Measurements from ENCODE around the gene SPATA24. TPM values are rescaled to one million over a fixed set of nuclear protein-coding genes. Genes with fewer than 3 reads are reported as not detected.

The SPATA24 gene
- total and polyA plus RNA-seq, 4 donors = 1.8 to 2.7 (median 2.5) TPM

DNA sequence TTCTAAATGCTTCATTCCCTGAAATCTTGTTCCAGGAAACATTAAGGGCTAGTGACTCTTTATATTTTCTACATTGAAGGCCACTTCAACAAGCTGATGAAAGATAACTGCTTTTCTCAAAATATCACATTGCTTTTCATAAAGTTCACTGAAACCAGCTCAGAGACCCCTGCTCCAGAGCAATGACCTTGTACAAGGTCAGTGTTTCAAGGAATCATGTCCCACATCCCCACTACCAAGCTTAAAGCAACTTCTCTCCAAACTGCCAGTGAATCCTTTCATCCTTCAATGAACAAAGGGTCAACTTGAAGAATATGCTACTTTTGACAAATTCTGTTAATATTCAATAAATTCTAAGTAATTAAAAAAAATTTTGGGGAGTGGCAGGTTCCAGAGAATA, 12.0 kb upstream of the SPATA24 start (continued):
- TF ChIP-seq HNF4G (IDR thresholded peaks at IDR 0.05) (no peak), EGR1 (IDR thresholded peaks at IDR 0.05; ENCODE audit: low read depth in 2 of 2) (no peak), RAD21 (IDR thresholded peaks at IDR 0.05) (no peak)

DNA sequence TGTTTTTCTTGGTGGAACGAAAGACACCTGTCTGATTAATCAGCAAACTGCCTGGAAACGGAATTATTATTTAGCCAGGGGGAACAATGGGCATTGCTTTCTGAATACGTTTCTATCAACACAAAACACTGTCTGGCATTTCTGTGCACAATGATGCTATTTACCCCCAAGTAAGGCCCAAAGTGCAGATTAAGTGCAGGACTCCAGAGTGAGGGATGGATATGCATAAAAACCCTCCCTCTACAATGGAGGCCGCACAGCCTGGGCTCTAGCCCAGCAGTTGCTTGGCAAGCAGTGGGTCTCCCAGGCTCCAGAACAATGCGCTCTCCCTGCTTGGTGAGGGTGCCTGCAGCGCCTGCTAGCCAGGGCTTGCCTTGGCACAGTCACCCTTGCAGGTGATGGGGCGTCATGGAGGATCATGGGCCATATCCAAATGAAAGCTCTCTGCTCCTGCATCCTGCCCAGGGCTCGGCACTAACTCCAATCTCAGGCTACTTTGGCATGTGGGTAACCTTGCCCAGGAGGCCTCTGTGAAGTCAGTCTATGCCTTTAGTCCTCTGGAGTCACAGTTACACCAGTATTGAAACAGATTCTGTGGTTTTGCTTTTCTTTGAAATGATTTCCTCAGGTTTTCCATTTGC, 11.5 kb upstream of the SPATA24 start:
- 85% methylated on average over 8 of the region's 8 CpGs for WGBS
- peaks cover 0 to 3% (median 0%) of the 10 kb centered on the region in 4 donors for H3K4me1 ChIP-seq (ENCODE audit: control insufficient read depth in 4 of 4, insufficient read depth in 4 of 4, low read length in 3 of 4)
- H3K27ac ChIP-seq (ENCODE audit: low read depth in 1 of 2, low read length in 2 of 2) = no peak overlapping the region
- no peaks in the 10 kb centered on the region for H3K36me3 ChIP-seq (ENCODE audit: control insufficient read depth in 4 of 4, insufficient read depth in 3 of 4, low read depth in 1 of 4, low read length in 3 of 4)
- H3K9me3 ChIP-seq (ENCODE audit: control insufficient read depth in 4 of 4, low read length in 3 of 4) = no peaks in the 10 kb centered on the region
- no peak for DNase-seq (ENCODE audit: low spot score)
- no peak overlapping the region for H3K4me3 ChIP-seq (ENCODE audit: low read depth in 1 of 3, low read length in 3 of 3)
- H3K9ac ChIP-seq (ENCODE audit: low read depth in 1 of 2, low read length in 2 of 2) = no peak overlapping the region
- TF ChIP-seq, protein P1, sequence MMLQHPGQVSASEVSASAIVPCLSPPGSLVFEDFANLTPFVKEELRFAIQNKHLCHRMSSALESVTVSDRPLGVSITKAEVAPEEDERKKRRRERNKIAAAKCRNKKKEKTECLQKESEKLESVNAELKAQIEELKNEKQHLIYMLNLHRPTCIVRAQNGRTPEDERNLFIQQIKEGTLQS (IDR thresholded peaks at IDR 0.05) = no peak
- no peak for TF ChIP-seq RAD21 (IDR thresholded peaks at IDR 0.05)
- no peaks in the 10 kb centered on the region for H3K27me3 ChIP-seq (ENCODE audit: control insufficient read depth in 4 of 4, insufficient read depth in 4 of 4, low read length in 3 of 4)

DNA sequence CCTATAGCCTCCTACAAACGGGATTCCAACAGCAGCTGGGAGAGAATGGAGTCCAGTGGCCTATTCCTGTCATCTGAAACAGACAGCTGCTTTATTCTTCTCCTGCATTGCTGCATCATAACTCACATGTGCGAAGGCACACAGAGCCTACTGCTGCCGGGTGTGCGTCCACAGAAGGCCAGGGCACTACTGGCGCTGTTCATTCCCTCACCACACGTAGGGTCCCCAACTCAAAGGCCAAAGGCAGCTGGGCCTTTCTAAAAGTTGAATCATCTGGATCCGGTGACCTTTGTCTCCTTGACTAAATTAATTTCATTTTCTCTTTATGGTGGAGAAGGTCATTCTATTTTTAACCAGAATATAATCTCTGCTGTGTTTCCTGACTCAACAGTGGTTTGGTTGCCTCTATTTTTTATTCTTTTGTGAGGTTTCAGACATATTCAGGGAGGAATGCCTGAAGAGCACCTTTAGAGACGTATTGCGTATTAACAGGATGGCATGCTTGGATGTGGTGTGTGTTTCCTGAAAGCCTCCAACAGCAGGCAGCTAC, 10.8 kb upstream of the SPATA24 start:
- TF ChIP-seq HNF4A (conservative IDR thresholded peaks at IDR 0.05) (no peak), NR2F2 (IDR thresholded peaks at IDR 0.05) (peak; percentile 78), RAD21 (IDR thresholded peaks at IDR 0.05) (no peak), RXRA (IDR thresholded peaks at IDR 0.05) (peak in 1 of 2 donors; percentile 36), JUND (IDR thresholded peaks at IDR 0.05) (no peak)
- TF ChIP-seq, protein P2, sequence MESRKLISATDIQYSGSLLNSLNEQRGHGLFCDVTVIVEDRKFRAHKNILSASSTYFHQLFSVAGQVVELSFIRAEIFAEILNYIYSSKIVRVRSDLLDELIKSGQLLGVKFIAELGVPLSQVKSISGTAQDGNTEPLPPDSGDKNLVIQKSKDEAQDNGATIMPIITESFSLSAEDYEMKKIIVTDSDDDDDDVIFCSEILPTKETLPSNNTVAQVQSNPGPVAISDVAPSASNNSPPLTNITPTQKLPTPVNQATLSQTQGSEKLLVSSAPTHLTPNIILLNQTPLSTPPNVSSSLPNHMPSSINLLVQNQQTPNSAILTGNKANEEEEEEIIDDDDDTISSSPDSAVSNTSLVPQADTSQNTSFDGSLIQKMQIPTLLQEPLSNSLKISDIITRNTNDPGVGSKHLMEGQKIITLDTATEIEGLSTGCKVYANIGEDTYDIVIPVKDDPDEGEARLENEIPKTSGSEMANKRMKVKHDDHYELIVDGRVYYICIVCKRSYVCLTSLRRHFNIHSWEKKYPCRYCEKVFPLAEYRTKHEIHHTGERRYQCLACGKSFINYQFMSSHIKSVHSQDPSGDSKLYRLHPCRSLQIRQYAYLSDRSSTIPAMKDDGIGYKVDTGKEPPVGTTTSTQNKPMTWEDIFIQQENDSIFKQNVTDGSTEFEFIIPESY (IDR thresholded peaks at IDR 0.05) = no peak
- Histone ChIP-seq H3K36me3 (ENCODE audit: control insufficient read depth in 4 of 4, insufficient read depth in 3 of 4, low read depth in 1 of 4, low read length in 3 of 4) (no peaks in the 10 kb centered on the region), H3K4me1 (ENCODE audit: control insufficient read depth in 4 of 4, insufficient read depth in 4 of 4, low read length in 3 of 4) (peaks cover 0 to 3% (median 0%) of the 10 kb centered on the region in 4 donors), H3K9me3 (ENCODE audit: control insufficient read depth in 4 of 4, low read length in 3 of 4) (no peaks in the 10 kb centered on the region), H3K27ac (ENCODE audit: low read depth in 1 of 2, low read length in 2 of 2) (peak overlapping the region in 1 of 2 donors; percentile 23), H3K4me3 (ENCODE audit: low read depth in 1 of 3, low read length in 3 of 3) (no peak overlapping the region), H3K27me3 (ENCODE audit: control insufficient read depth in 4 of 4, insufficient read depth in 4 of 4, low read length in 3 of 4) (no peaks in the 10 kb centered on the region), H3K9ac (ENCODE audit: low read depth in 1 of 2, low read length in 2 of 2) (no peak overlapping the region)
- DNase-seq (ENCODE audit: low spot score) = no peak
- 79% methylated on average over 9 of the region's 9 CpGs for WGBS

DNA sequence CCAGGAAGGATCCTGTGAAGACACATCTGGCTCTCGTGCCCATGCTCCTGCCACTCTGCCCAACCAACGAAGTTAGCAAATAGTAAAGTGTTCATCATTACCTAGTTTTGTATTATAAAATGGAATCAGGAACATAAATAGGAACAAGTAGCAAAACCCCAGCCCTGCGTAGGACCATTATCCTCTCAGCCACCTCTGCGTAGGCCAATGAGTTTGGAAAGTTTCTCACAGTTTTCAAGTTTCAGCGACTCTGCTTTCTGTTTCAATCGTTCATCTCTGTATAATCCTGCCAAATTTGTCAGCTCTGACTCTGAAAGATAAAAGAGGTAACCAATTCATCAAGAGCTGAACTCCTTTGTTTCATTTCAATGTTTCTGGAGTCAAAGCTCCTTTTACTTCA, 10.1 kb upstream of the SPATA24 start:
- H3K4me1 ChIP-seq (ENCODE audit: control insufficient read depth in 4 of 4, insufficient read depth in 4 of 4, low read length in 3 of 4) = peaks cover 0 to 3% (median 0%) of the 10 kb centered on the region in 4 donors
- no peak for DNase-seq (ENCODE audit: low spot score)
- no peaks in the 10 kb centered on the region for H3K27me3 ChIP-seq (ENCODE audit: control insufficient read depth in 4 of 4, insufficient read depth in 4 of 4, low read length in 3 of 4)
- no peaks in the 10 kb centered on the region for H3K9me3 ChIP-seq (ENCODE audit: control insufficient read depth in 4 of 4, low read length in 3 of 4)
- no peak overlapping the region for H3K27ac ChIP-seq (ENCODE audit: low read depth in 1 of 2, low read length in 2 of 2)
- 89% methylated on average over 6 of the region's 6 CpGs for WGBS
- H3K36me3 ChIP-seq (ENCODE audit: control insufficient read depth in 4 of 4, insufficient read depth in 3 of 4, low read depth in 1 of 4, low read length in 3 of 4) = no peaks in the 10 kb centered on the region
- H3K4me3 ChIP-seq (ENCODE audit: low read depth in 1 of 3, low read length in 3 of 3) = no peak overlapping the region
- H3K9ac ChIP-seq (ENCODE audit: low read depth in 1 of 2, low read length in 2 of 2) = no peak overlapping the region
- TF ChIP-seq HNF4G (IDR thresholded peaks at IDR 0.05) (no peak), FOXA2 (IDR thresholded peaks at IDR 0.05) (no peak), GABPA (IDR thresholded peaks at IDR 0.05 in 1 of 2, conservative IDR thresholded peaks at IDR 0.05 in 1 of 2) (no peak), SP1 (IDR thresholded peaks at IDR 0.05) (no peak), RAD21 (IDR thresholded peaks at IDR 0.05) (no peak), YY1 (IDR thresholded peaks at IDR 0.05) (no peak), EGR1 (IDR thresholded peaks at IDR 0.05; ENCODE audit: low read depth in 2 of 2) (no peak), RXRA (IDR thresholded peaks at IDR 0.05) (no peak)
- TF ChIP-seq, protein P2 (IDR thresholded peaks at IDR 0.05) = no peak
- TF ChIP-seq, protein P1 (IDR thresholded peaks at IDR 0.05) = no peak
- TF ChIP-seq, protein P3, sequence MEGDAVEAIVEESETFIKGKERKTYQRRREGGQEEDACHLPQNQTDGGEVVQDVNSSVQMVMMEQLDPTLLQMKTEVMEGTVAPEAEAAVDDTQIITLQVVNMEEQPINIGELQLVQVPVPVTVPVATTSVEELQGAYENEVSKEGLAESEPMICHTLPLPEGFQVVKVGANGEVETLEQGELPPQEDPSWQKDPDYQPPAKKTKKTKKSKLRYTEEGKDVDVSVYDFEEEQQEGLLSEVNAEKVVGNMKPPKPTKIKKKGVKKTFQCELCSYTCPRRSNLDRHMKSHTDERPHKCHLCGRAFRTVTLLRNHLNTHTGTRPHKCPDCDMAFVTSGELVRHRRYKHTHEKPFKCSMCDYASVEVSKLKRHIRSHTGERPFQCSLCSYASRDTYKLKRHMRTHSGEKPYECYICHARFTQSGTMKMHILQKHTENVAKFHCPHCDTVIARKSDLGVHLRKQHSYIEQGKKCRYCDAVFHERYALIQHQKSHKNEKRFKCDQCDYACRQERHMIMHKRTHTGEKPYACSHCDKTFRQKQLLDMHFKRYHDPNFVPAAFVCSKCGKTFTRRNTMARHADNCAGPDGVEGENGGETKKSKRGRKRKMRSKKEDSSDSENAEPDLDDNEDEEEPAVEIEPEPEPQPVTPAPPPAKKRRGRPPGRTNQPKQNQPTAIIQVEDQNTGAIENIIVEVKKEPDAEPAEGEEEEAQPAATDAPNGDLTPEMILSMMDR (IDR thresholded peaks at IDR 0.05; ENCODE audit: low read depth, low read length, missing input control) = no peak
- TF ChIP-seq, protein P4, sequence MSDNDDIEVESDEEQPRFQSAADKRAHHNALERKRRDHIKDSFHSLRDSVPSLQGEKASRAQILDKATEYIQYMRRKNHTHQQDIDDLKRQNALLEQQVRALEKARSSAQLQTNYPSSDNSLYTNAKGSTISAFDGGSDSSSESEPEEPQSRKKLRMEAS (IDR thresholded peaks at IDR 0.05) = no peak
